Sigmoid colon (tissue), 4 donors: ENCODE measurements around the gene NLGN1.

Source experiments
- POLR2A ChIP-seq, 2 donors: fragments of 450-650 bp; IDR thresholded peaks; one replicate each; pipeline ENCODE4 v1.6.1; 2016; ENCODE audit warnings: antibody characterized with exemption in 2 of 2, mild to moderate bottlenecking in 2 of 2, moderate library complexity in 2 of 2
- POLR2AphosphoS5 ChIP-seq, 4 donors: sonication (generic); formaldehyde crosslinking; IDR thresholded peaks; one replicate each; pipeline ENCODE4 v1.6.1; 2017; ENCODE audit warnings: antibody characterized with exemption in 4 of 4
- TF ChIP-seq, protein P1 (sequence below), 4 experiments: fragments of 450-650 bp in 3 of 4; fragments of 200-600 bp in 1 of 4; IDR thresholded peaks; one replicate each; pipeline ENCODE4 v1.5.1; 2016 to 2019; ENCODE audit warnings: antibody characterized with exemption in 4 of 4, mild to moderate bottlenecking in 3 of 4, moderate library complexity in 2 of 4

DNA sequence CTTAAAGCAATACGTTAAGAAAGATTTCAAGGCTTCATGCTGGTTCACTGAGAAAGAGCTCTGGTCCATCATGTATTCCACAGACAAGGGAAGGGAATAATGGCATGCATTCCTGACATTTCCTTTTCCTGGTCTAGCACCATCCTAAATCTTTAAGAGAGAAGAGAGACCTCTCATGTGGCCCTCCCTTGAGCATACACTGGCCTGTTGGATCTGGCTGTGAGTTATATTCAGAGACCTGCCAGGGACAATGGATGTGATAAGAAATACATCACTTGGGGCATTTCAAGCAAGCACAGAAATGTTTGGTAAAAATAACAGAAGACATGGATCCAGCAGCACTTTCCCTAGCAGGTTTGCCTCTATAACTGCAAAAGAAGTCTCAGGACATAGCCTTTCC is 507.8 kb downstream of the NLGN1 start:
- TF ChIP-seq, protein P1, sequence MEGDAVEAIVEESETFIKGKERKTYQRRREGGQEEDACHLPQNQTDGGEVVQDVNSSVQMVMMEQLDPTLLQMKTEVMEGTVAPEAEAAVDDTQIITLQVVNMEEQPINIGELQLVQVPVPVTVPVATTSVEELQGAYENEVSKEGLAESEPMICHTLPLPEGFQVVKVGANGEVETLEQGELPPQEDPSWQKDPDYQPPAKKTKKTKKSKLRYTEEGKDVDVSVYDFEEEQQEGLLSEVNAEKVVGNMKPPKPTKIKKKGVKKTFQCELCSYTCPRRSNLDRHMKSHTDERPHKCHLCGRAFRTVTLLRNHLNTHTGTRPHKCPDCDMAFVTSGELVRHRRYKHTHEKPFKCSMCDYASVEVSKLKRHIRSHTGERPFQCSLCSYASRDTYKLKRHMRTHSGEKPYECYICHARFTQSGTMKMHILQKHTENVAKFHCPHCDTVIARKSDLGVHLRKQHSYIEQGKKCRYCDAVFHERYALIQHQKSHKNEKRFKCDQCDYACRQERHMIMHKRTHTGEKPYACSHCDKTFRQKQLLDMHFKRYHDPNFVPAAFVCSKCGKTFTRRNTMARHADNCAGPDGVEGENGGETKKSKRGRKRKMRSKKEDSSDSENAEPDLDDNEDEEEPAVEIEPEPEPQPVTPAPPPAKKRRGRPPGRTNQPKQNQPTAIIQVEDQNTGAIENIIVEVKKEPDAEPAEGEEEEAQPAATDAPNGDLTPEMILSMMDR (IDR thresholded peaks at IDR 0.05), result no peak
- TF ChIP-seq POLR2A (IDR thresholded peaks at IDR 0.05) (no peak), POLR2AphosphoS5 (IDR thresholded peaks at IDR 0.05) (no peak)
